HFF-Myc (cell line): ENCODE results near the gene DAB2.

ENCODE experiments used
- DNase-seq: peaks from one replicate; pipeline ENCODE4 v3.0.0-alpha.2; 2011; ENCODE audit warnings: low read depth; ENCODE audit errors: extremely low read depth
- H3K4me3 ChIP-seq: replicated peaks from 2 replicates; pipeline ENCODE4 v1.5.1; 2011; ENCODE audit warnings: low read depth, mild to moderate bottlenecking, control low read depth, low read length
- TF ChIP-seq, protein P1 (sequence below): IDR thresholded peaks from 2 replicates; pipeline ENCODE4 v1.5.1; 2012; ENCODE audit warnings: mild to moderate bottlenecking, low read depth, low read length, control low read depth; ENCODE audit errors: missing control alignments

The DAB2 gene

DNA sequence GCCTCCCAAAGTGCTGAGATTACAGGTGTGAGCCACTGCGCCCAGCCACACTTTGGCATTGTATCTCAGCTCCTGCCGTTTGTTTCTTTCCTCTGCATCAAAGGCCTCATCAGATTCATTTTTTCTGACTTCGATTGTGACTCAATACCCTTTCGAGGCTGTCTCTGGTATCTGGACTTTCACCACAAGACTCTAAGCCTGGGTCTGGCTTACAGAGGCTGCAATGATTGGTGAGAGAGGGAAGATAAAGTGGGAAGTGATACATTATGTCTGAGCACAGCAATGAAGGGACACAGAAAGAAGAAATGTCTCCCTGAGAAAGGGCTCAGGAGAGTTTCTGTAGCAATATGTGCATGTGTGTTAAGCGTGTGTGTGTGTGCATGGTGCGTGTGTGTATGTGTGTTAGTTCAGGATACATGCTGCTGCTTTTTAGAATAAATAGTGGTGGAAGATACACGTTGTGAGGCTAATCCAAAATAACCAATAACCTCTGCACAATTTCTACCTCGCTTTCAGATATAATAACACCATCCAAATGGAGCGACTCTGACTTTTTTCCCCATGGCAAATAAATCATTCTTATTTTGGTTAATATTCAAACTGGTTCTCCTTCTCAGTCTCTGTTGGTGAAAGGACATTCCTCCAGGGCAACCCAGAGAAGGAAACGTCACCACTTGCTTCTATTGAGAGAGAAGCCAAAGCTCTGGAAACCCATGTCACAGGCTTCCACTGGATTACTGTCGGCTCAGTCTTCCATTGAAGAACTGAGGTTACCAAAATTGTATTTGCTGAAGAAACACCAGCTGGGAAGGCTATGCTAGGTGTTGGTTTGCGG is 8.1 kb upstream of the DAB2 start:
- TF ChIP-seq, protein P1, sequence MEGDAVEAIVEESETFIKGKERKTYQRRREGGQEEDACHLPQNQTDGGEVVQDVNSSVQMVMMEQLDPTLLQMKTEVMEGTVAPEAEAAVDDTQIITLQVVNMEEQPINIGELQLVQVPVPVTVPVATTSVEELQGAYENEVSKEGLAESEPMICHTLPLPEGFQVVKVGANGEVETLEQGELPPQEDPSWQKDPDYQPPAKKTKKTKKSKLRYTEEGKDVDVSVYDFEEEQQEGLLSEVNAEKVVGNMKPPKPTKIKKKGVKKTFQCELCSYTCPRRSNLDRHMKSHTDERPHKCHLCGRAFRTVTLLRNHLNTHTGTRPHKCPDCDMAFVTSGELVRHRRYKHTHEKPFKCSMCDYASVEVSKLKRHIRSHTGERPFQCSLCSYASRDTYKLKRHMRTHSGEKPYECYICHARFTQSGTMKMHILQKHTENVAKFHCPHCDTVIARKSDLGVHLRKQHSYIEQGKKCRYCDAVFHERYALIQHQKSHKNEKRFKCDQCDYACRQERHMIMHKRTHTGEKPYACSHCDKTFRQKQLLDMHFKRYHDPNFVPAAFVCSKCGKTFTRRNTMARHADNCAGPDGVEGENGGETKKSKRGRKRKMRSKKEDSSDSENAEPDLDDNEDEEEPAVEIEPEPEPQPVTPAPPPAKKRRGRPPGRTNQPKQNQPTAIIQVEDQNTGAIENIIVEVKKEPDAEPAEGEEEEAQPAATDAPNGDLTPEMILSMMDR: no peak
- H3K4me3 ChIP-seq: no peak overlapping the region
- no peak for DNase-seq

DNA sequence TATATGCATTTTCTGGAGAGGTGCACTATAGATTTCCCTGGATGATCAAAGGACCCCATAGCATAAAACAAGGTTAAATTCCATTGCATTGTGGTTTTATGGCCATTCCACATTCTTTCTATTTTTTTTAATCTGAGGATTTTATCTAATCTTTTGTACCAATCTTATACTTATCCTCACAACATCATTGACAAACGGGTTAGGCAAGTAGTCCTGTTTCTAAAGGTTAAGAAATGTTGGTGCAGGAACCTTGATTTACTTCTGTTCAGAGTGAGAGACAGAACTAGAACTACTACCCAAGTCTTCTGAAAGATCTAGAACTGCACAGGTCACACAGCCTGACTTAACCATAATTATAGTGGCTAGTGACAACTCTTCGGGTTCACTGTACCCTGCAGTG is 5.7 kb upstream of the DAB2 start:
- TF ChIP-seq, protein P1: no peak
- DNase-seq: no peak
- no peak overlapping the region for H3K4me3 ChIP-seq

DNA sequence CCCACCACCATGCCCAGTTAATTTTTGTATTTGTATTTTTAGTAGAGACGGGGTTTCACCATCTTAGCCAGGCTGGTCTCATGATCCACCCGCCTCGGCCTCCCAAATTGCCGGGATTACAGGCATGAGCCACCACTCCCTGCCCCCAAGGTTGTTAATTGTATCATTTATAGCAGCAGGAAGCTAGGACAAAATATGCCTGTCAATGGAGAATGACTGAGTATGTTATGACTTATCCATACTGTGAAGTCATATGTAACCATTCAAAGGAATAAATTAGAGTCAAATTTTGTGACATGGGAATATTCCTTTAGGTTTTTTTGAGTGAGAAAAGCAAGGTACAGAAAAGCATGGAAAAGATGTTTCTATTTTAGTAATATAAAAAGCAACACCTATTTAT is 3.9 kb upstream of the DAB2 start:
- TF ChIP-seq, protein P1: no peak

DNA sequence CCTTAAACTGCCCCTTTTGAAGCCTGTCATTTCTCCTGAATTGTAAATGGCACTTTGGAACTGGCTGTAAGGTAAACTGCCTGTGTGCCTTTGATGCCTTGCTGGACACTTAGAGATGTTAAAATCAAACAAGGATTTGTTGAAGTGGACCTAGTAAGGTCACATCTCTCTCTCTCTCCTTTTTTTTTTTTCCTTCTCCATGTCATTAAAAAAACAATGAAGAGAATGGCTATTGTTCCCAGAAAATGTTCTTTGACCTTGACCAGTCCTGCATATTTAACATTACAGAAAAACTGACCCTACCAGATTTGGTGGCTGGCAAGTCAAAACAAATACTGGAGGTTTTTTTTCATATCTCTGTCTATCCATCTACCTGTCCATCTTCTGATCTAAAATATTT is 2.9 kb upstream of the DAB2 start:
- TF ChIP-seq, protein P1: no peak
- H3K4me3 ChIP-seq: no peak overlapping the region
- DNase-seq: no peak

More for the DNA sequence above, 3.9 kb upstream of the DAB2 start:
- no peak for DNase-seq
- H3K4me3 ChIP-seq: no peak overlapping the region

DNA sequence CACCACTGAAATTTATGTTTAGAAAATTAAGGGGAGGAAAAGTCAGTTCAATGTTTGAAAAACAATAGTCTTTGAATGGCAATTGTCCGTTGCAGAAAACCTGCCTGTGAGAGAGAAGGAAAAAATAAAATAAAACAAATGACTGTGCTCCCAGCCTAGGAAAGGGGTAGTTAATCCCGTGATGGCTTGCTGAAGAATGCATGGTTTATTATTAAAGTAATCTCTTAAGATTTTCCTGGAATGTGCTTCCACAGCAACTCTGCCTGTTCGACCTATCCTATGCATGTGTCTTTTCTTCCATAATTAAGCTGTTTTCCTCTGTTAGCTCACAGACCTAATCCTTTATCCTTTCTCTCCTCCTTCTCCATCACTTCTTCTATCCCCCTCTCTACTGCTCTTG is 2.4 kb upstream of the DAB2 start:
- no peak for DNase-seq
- TF ChIP-seq, protein P1: no peak
- no peak overlapping the region for H3K4me3 ChIP-seq

DNA sequence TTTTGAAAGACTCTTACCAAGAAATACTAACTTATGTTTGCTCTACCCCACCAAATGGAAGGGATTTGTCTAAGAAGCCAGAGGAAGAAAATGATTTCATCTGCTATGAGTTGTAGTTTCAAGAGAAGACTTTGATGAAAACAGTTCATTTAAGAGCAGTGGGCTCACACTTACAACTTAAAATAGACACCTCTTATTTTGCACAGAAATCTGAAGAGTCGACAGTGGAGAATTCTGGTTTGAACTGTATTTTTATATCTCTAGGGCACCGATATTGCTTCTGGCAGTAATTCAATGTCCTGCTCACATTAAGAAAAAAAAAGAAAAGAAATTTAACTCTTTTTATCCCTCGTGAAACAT is 1.9 kb upstream of the DAB2 start:
- DNase-seq: no peak
- H3K4me3 ChIP-seq: no peak overlapping the region
- TF ChIP-seq, protein P1: no peak
